K562 (cell line): ENCODE data around the gene VILL. TPM values are rescaled to one million over a fixed set of nuclear protein-coding genes. Genes with fewer than 3 reads are reported as not detected.

Experiments
- ARID1B ChIP-seq: fragments of 450-650 bp; IDR thresholded peaks from 2 replicates; pipeline ENCODE4 v1.6.1; 2016; ENCODE audit warnings: antibody characterized with exemption, mild to moderate bottlenecking, inconsistent platforms
- CAMTA2 ChIP-seq: fragments of 250-450 bp; sonication (Bioruptor Pico); conservative IDR thresholded peaks from 2 replicates; pipeline ENCODE4 v1.5.1; 2022
- CTBP1 ChIP-seq: fragments of 450-650 bp; IDR thresholded peaks from 2 replicates; pipeline ENCODE4 v1.6.1; 2016; ENCODE audit warnings: borderline replicate concordance
- HDGF ChIP-seq: fragments of 450-650 bp; IDR thresholded peaks from 2 replicates; pipeline ENCODE4 v1.6.1; 2016
- JUNB ChIP-seq: fragments of 450-650 bp; formaldehyde crosslinking; conservative IDR thresholded peaks from 2 replicates; pipeline ENCODE4 v1.4.0; 2020; ENCODE audit warnings: mild to moderate bottlenecking
- KLF13 ChIP-seq: fragments of 450-650 bp; IDR thresholded peaks from 2 replicates; pipeline ENCODE4 v1.6.1; 2016; ENCODE audit warnings: missing genetic modification characterization, low read depth, mild to moderate bottlenecking, missing compliant biosample characterization, moderate library complexity, borderline replicate concordance
- POLR2AphosphoS5 ChIP-seq: IDR thresholded peaks from 2 replicates; pipeline ENCODE4 v1.6.1; 2011; ENCODE audit warnings: mild to moderate bottlenecking, low read depth, low read length, moderate library complexity; ENCODE audit not compliant: control insufficient read depth, insufficient read depth
- PURB ChIP-seq: sonication (generic); formaldehyde crosslinking; IDR thresholded peaks from 2 replicates; pipeline ENCODE4 v1.9.0; 2021; ENCODE audit warnings: low read depth, mild to moderate bottlenecking, missing genetic modification reagents
- SMC3 ChIP-seq: conservative IDR thresholded peaks from 2 replicates; pipeline ENCODE4 v1.6.1; 2011; ENCODE audit warnings: low read depth, low read length, improper control_type of control experiment; ENCODE audit not compliant: insufficient read depth
- SP1 ChIP-seq: sonication (generic); formaldehyde crosslinking; IDR thresholded peaks from 2 replicates; pipeline ENCODE4 v1.8.1; 2022; ENCODE audit warnings: mild to moderate bottlenecking, missing genetic modification reagents
- ZBTB1 ChIP-seq: sonication (generic); formaldehyde crosslinking; IDR thresholded peaks from 2 replicates; pipeline ENCODE4 v1.8.1; 2023; ENCODE audit warnings: missing genetic modification reagents, low read depth, mild to moderate bottlenecking, borderline replicate concordance
- ZNF830 ChIP-seq: fragments of 250-450 bp; sonication (Bioruptor Pico); IDR thresholded peaks from 2 replicates; pipeline ENCODE4 v1.5.0; 2021; ENCODE audit warnings: mild to moderate bottlenecking
- polyA plus RNA-seq, 8 experiments: library from polyadenylated mRNA; depleted of rRNA in 4 of 8; stranded (reverse) in 5 of 8; unstranded in 3 of 8; fragments of >200 nt; fragmentation: Nextera tagmentation in 2 of 8; fragmentation: Illumina TruSeq in 1 of 8; extraction: Ambion mirVana in 2 of 8; extraction: Trizol in 1 of 8; gene quantifications; 2 replicates each; pipeline versions ENCODE4 v1.2.1 to v1.2.3, GENCODE V29; 2011 to 2014; ENCODE audit warnings: inconsistent platforms in 1 of 8, missing spikeins in 1 of 8
- total RNA-seq, 7 experiments: library from RNA; depleted of rRNA in 6 of 7; stranded (reverse); fragments of >200 nt in 6 of 7; fragmentation: Illumina TruSeq in 2 of 7; extraction: Trizol in 2 of 7; gene quantifications; 2 replicates each; pipeline versions ENCODE4 v1.2.1 to v1.2.3, GENCODE V29; 2011 to 2021; ENCODE audit warnings: low replicate concordance in 1 of 7
- TF ChIP-seq, protein P1 (sequence below): fragments of 450-650 bp; IDR thresholded peaks from 2 replicates; pipeline ENCODE4 v1.6.1; 2016; ENCODE audit warnings: low read depth
- TF ChIP-seq, protein P2 (sequence below): fragments of 450-650 bp; formaldehyde crosslinking; IDR thresholded peaks from 2 replicates; pipeline ENCODE4 v1.4.0; 2022; ENCODE audit warnings: missing genetic modification characterization
- TF ChIP-seq, protein P3 (sequence below): sonication (generic); formaldehyde crosslinking; IDR thresholded peaks from 2 replicates; pipeline ENCODE4 v1.8.1; 2023; ENCODE audit warnings: mild to moderate bottlenecking, missing genetic modification reagents

Gene VILL
- total and polyA plus RNA-seq, 9 of the 15 experiments (the other 6 are each of a cell fraction or from before 2014, with no cell fraction given), result 0.11 to 16.0 (median 8.8) TPM

DNA sequence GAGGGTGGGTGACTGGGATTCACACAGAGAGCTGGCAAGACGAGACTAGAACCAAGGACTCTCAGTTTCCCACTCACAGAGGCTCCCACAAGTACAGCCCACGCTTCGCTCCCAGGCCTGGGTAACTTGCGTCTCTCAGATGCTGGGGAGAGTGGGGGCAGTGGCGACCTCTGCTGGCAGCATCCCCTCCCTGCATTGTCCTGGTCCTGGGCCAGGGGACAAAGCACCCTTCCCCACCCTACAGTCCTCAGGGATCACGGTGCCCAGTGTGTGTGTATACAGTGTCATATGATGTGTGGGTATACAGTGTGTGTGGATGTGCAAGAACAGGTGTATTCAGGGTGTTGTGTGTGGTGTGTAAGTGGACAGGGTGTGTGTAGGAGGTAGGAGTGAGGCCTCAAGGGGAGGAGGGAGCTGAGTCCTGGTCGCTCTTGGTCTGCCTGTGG lies 12.8 kb downstream of the VILL start (continued):
- TF ChIP-seq, protein P1, sequence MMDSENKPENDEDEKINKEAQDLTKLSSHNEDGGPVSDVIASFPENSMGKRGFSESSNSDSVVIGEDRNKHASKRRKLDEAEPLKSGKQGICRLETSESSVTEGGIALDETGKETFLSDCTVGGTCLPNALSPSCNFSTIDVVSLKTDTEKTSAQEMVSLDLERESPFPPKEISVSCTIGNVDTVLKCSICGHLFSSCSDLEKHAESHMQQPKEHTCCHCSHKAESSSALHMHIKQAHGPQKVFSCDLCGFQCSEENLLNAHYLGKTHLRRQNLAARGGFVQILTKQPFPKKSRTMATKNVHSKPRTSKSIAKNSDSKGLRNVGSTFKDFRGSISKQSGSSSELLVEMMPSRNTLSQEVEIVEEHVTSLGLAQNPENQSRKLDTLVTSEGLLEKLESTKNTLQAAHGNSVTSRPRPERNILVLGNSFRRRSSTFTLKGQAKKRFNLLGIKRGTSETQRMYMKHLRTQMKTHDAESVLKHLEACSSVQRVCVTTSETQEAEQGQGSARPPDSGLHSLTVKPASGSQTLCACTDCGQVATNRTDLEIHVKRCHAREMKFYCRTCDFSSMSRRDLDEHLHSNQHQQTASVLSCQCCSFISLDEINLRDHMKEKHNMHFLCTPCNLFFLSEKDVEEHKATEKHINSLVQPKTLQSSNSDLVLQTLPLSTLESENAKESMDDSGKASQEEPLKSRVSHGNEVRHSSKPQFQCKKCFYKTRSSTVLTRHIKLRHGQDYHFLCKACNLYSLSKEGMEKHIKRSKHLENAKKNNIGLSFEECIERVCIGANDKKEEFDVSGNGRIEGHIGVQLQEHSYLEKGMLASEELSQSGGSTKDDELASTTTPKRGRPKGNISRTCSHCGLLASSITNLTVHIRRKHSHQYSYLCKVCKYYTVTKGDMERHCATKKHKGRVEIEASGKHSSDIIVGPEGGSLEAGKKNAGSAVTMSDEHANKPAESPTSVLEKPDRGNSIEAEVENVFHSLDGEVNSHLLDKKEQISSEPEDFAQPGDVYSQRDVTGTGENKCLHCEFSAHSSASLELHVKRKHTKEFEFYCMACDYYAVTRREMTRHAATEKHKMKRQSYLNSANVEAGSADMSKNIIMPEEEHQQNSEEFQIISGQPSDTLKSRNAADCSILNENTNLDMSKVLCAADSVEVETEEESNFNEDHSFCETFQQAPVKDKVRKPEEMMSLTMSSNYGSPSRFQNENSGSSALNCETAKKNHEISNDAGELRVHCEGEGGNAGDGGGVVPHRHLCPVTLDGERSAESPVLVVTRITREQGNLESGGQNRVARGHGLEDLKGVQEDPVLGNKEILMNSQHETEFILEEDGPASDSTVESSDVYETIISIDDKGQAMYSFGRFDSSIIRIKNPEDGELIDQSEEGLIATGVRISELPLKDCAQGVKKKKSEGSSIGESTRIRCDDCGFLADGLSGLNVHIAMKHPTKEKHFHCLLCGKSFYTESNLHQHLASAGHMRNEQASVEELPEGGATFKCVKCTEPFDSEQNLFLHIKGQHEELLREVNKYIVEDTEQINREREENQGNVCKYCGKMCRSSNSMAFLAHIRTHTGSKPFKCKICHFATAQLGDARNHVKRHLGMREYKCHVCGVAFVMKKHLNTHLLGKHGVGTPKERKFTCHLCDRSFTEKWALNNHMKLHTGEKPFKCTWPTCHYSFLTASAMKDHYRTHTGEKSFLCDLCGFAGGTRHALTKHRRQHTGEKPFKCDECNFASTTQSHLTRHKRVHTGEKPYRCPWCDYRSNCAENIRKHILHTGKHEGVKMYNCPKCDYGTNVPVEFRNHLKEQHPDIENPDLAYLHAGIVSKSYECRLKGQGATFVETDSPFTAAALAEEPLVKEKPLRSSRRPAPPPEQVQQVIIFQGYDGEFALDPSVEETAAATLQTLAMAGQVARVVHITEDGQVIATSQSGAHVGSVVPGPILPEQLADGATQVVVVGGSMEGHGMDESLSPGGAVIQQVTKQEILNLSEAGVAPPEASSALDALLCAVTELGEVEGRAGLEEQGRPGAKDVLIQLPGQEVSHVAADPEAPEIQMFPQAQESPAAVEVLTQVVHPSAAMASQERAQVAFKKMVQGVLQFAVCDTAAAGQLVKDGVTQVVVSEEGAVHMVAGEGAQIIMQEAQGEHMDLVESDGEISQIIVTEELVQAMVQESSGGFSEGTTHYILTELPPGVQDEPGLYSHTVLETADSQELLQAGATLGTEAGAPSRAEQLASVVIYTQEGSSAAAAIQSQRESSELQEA, result no peak
- no peak for TF ChIP-seq CAMTA2 (CRISPR knock-in tag)
- TF ChIP-seq PURB (CRISPR knock-in tag), result no peak
- peak; percentile 79 for TF ChIP-seq SMC3
- TF ChIP-seq, protein P2, sequence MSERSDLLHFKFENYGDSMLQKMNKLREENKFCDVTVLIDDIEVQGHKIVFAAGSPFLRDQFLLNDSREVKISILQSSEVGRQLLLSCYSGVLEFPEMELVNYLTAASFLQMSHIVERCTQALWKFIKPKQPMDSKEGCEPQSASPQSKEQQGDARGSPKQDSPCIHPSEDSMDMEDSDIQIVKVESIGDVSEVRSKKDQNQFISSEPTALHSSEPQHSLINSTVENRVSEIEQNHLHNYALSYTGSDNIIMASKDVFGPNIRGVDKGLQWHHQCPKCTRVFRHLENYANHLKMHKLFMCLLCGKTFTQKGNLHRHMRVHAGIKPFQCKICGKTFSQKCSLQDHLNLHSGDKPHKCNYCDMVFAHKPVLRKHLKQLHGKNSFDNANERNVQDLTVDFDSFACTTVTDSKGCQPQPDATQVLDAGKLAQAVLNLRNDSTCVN (CRISPR knock-in tag), result peak; percentile 83; the same call in 1 of the 2 replicates
- 0 out of 2 replicates have a peak, but pooled peaks have one; percentile 36 for TF ChIP-seq CTBP1
- peak; percentile 97 for TF ChIP-seq HDGF
- no peak for TF ChIP-seq POLR2AphosphoS5
- 0 out of 2 replicates have a peak, but pooled peaks have one; percentile 20 for TF ChIP-seq ARID1B
- TF ChIP-seq, protein P3, sequence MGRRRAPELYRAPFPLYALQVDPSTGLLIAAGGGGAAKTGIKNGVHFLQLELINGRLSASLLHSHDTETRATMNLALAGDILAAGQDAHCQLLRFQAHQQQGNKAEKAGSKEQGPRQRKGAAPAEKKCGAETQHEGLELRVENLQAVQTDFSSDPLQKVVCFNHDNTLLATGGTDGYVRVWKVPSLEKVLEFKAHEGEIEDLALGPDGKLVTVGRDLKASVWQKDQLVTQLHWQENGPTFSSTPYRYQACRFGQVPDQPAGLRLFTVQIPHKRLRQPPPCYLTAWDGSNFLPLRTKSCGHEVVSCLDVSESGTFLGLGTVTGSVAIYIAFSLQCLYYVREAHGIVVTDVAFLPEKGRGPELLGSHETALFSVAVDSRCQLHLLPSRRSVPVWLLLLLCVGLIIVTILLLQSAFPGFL (CRISPR knock-in tag), result no peak
- TF ChIP-seq JUNB (CRISPR knock-in tag), result 0 out of 2 replicates have a peak, but pooled peaks have one; percentile 20
- no peak for TF ChIP-seq KLF13 (tag)
- TF ChIP-seq ZBTB1, result no peak
- TF ChIP-seq SP1 (CRISPR knock-in tag), result peak; percentile 54; the same call in 1 of the 2 replicates
- no peak for TF ChIP-seq ZNF830 (CRISPR knock-in tag)
- TF ChIP-seq, all 486 proteins: peak for 43
